Astrocyte (in vitro differentiated cells and primary cell): ENCODE data around the gene ASB2. TPM values are rescaled to one million over a fixed set of nuclear protein-coding genes. Genes with fewer than 3 reads are reported as not detected.

Source experiments
- DNase-seq: peaks from one replicate; pipeline ENCODE4 v3.0.0-alpha.2; 2010; ENCODE audit warnings: low read depth
- FAIRE-seq: peaks from 2 replicates; lab custom pipeline; 2011; peaks lifted over from hg19 to GRCh38; lab: Jason Lieb, UNC
- H2AFZ ChIP-seq: 2 replicates; pipeline ENCODE4 v1.6.0; 2012; ENCODE audit warnings: low read depth, low read length, inconsistent platforms
- H3K27ac ChIP-seq: 2 replicates; pipeline ENCODE4 v1.5.1; 2011; ENCODE audit warnings: low read depth, low read length, inconsistent platforms
- H3K27me3 ChIP-seq: 2 replicates; pipeline ENCODE4 v1.6.0; 2011; ENCODE audit warnings: low read length, inconsistent platforms; ENCODE audit not compliant: insufficient read depth
- H3K36me3 ChIP-seq: 2 replicates; pipeline ENCODE4 v1.5.1; 2011; ENCODE audit warnings: low read length, inconsistent platforms; ENCODE audit not compliant: insufficient read depth
- H3K4me1 ChIP-seq: 2 replicates; pipeline ENCODE4 v1.5.1; 2011; ENCODE audit warnings: low read length, inconsistent platforms; ENCODE audit not compliant: insufficient read depth
- H3K4me2 ChIP-seq: 2 replicates; pipeline ENCODE4 v1.6.0; 2012; ENCODE audit warnings: low read length, inconsistent platforms
- H3K4me3 ChIP-seq: 2 replicates; pipeline ENCODE4 v1.5.1; 2011; ENCODE audit warnings: low read depth, mild to moderate bottlenecking, low read length, inconsistent platforms; ENCODE audit not compliant: insufficient read depth
- H3K79me2 ChIP-seq: 2 replicates; pipeline ENCODE4 v1.6.0; 2012; ENCODE audit warnings: mild to moderate bottlenecking, low read length, inconsistent platforms; ENCODE audit not compliant: insufficient read depth
- H3K9ac ChIP-seq: 2 replicates; pipeline ENCODE4 v1.6.0; 2012; ENCODE audit warnings: mild to moderate bottlenecking, low read length, inconsistent platforms
- H3K9me3 ChIP-seq: 2 replicates; pipeline ENCODE4 v1.5.1; 2012; ENCODE audit warnings: low read depth, mild to moderate bottlenecking, low read length, inconsistent platforms; ENCODE audit not compliant: insufficient read depth
- H4K20me1 ChIP-seq: 2 replicates; pipeline ENCODE4 v1.6.0; 2012; ENCODE audit warnings: low read length, inconsistent platforms; ENCODE audit not compliant: insufficient read depth
- H3K27ac Mint-ChIP-seq: one replicate; pipeline ENCODE4 v1.8.0; 2021; ENCODE audit warnings: mild to moderate bottlenecking, mixed read lengths; ENCODE audit not compliant: unreplicated experiment
- H3K27me3 Mint-ChIP-seq: one replicate; pipeline ENCODE4 v1.8.0; 2021; ENCODE audit warnings: low read depth, mixed read lengths; ENCODE audit not compliant: unreplicated experiment
- H3K36me3 Mint-ChIP-seq: one replicate; pipeline ENCODE4 v1.8.0; 2021; ENCODE audit warnings: low read depth, mixed read lengths; ENCODE audit not compliant: unreplicated experiment
- H3K4me1 Mint-ChIP-seq: one replicate; pipeline ENCODE4 v1.8.0; 2021; ENCODE audit warnings: low read depth, mixed read lengths; ENCODE audit not compliant: unreplicated experiment
- H3K4me3 Mint-ChIP-seq: one replicate; pipeline ENCODE4 v1.8.0; 2021; ENCODE audit warnings: mild to moderate bottlenecking, moderate library complexity, mixed read lengths; ENCODE audit not compliant: unreplicated experiment
- H3K9me3 Mint-ChIP-seq: one replicate; pipeline ENCODE4 v1.8.0; 2021; ENCODE audit warnings: mild to moderate bottlenecking, mixed read lengths; ENCODE audit not compliant: unreplicated experiment
- CTCF ChIP-seq: IDR thresholded peaks from 2 replicates; pipeline ENCODE4 v1.5.1; 2011; ENCODE audit warnings: low read depth, mild to moderate bottlenecking, inconsistent platforms, low read length, moderate library complexity; ENCODE audit not compliant: insufficient read depth
- EZH2 ChIP-seq: IDR thresholded peaks from 2 replicates; pipeline ENCODE4 v1.6.1; 2012; ENCODE audit warnings: mild to moderate bottlenecking, low read length, inconsistent platforms; ENCODE audit not compliant: insufficient read depth
- total RNA-seq: library from RNA; stranded (reverse); gene quantifications from 2 replicates; pipeline ENCODE4 v1.2.1, GENCODE V29; 2021

The ASB2 gene
- total RNA-seq, 1 donor from 2014 or later = 0.25 TPM

GRCh38 chr14:93975791-93976476 is 436 bp downstream of the ASB2 start:
- no peaks in the 10 kb centered on the region for H3K36me3 Mint-ChIP-seq
- peaks cover 10% of the 10 kb centered on the region for H3K4me1 Mint-ChIP-seq
- Histone ChIP-seq H3K27me3 (peaks cover 19% of the 10 kb centered on the region), H3K36me3 (no peaks in the 10 kb centered on the region), H3K4me2 (no peak overlapping the region), H2AFZ (no peak overlapping the region), H3K79me2 (no peaks in the 10 kb centered on the region), H3K9me3 (no peaks in the 10 kb centered on the region), H3K4me3 (no peak overlapping the region), H3K27ac (no peak overlapping the region), H3K4me1 (peaks cover 5% of the 10 kb centered on the region), H3K9ac (no peak overlapping the region), H4K20me1 (no peaks in the 10 kb centered on the region)
- H3K27me3 Mint-ChIP-seq = peaks cover 60% of the 10 kb centered on the region
- no peak overlapping the region for H3K27ac Mint-ChIP-seq
- H3K4me3 Mint-ChIP-seq = no peak overlapping the region
- TF ChIP-seq CTCF (no peak), EZH2 (no peak)
- DNase-seq = no peak
- FAIRE-seq = no peak
- H3K9me3 Mint-ChIP-seq = no peaks in the 10 kb centered on the region

GRCh38 chr14:93974833-93975232 is 1.5 kb downstream of the ASB2 start:
- no peak for DNase-seq
- TF ChIP-seq CTCF (no peak), EZH2 (no peak)
- Mint-ChIP-seq H3K9me3 (no peaks in the 10 kb centered on the region), H3K4me3 (no peak overlapping the region), H3K27ac (no peak overlapping the region), H3K4me1 (peaks cover 10% of the 10 kb centered on the region), H3K27me3 (peaks cover 66% of the 10 kb centered on the region), H3K36me3 (no peaks in the 10 kb centered on the region)
- Histone ChIP-seq H3K4me2 (no peak overlapping the region), H3K4me3 (no peak overlapping the region), H3K4me1 (no peaks in the 10 kb centered on the region), H2AFZ (no peak overlapping the region), H3K36me3 (no peaks in the 10 kb centered on the region), H3K79me2 (no peaks in the 10 kb centered on the region), H3K27me3 (peaks cover 16% of the 10 kb centered on the region), H3K27ac (no peak overlapping the region), H3K9ac (no peak overlapping the region), H4K20me1 (no peaks in the 10 kb centered on the region), H3K9me3 (no peaks in the 10 kb centered on the region)
- FAIRE-seq = no peak

- peaks cover 16% of the 10 kb centered on the region for H3K27me3 ChIP-seq
- no peaks in the 10 kb centered on the region for H3K9me3 Mint-ChIP-seq
- H3K4me3 Mint-ChIP-seq = no peak overlapping the region
- FAIRE-seq (no peak), DNase-seq (no peak)
- no peak overlapping the region for H2AFZ ChIP-seq
- H3K79me2 ChIP-seq = no peaks in the 10 kb centered on the region
- H3K4me2 ChIP-seq = no peak overlapping the region
- H3K27ac Mint-ChIP-seq = no peak overlapping the region
- no peak overlapping the region for H3K4me3 ChIP-seq
- peaks cover 67% of the 10 kb centered on the region for H3K27me3 Mint-ChIP-seq
- no peaks in the 10 kb centered on the region for H3K4me1 ChIP-seq
- no peaks in the 10 kb centered on the region for H3K36me3 ChIP-seq
- peaks cover 10% of the 10 kb centered on the region for H3K4me1 Mint-ChIP-seq
- no peak for TF ChIP-seq EZH2
- no peak overlapping the region for H3K9ac ChIP-seq
- H3K36me3 Mint-ChIP-seq = no peaks in the 10 kb centered on the region
- no peak overlapping the region for H3K27ac ChIP-seq
- no peaks in the 10 kb centered on the region for H4K20me1 ChIP-seq
- no peaks in the 10 kb centered on the region for H3K9me3 ChIP-seq
Measured at GRCh38 chr14:93974299-93974698, 2.1 kb downstream of the ASB2 start.
